Measurements from ENCODE around the gene RNF2. TPM values are rescaled to one million over a fixed set of nuclear protein-coding genes. Genes with fewer than 3 reads are reported as not detected.

Gene RNF2
- total and polyA plus RNA-seq, 4 donors, result 2.9 to 17.3 (median 4.9) TPM

DNA sequence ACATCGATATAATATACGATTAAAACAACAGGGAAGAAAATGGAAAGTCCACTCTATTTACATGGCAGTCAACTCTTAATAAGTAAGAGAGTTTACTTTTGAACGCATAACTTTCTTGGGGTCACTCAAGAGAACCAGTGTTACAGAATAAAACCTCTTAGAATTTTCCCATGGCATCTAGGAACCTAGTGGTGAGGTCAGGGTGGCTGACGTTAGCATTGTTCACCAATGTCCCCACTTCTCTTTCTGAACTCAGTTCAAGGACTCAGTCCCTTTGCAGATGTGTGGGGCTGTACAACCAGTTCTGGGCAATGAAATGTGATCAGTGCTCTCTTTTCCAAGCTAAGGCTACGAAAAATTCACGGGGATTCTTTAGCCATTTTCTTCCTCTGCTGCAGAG lies 2.6 kb upstream of the RNF2 start:
- H3K9ac ChIP-seq (ENCODE audit: low read depth in 1 of 2, low read length in 2 of 2), result no peak overlapping the region
- no peaks in the 10 kb centered on the region for H3K36me3 ChIP-seq (ENCODE audit: control insufficient read depth in 4 of 4, insufficient read depth in 3 of 4, low read depth in 1 of 4, low read length in 3 of 4)
- no peak for TF ChIP-seq YY1 (IDR thresholded peaks at IDR 0.05)
- no peak for TF ChIP-seq ZBTB33 (IDR thresholded peaks at IDR 0.05)
- TF ChIP-seq SP1 (IDR thresholded peaks at IDR 0.05), result no peak
- TF ChIP-seq JUND (IDR thresholded peaks at IDR 0.05), result no peak
- TF ChIP-seq HNF4A (conservative IDR thresholded peaks at IDR 0.05), result no peak
- TF ChIP-seq GABPA (IDR thresholded peaks at IDR 0.05 in 1 of 2, conservative IDR thresholded peaks at IDR 0.05 in 1 of 2), result no peak
- no peak for TF ChIP-seq FOXA1 (IDR thresholded peaks at IDR 0.05)
- TF ChIP-seq, protein P1, sequence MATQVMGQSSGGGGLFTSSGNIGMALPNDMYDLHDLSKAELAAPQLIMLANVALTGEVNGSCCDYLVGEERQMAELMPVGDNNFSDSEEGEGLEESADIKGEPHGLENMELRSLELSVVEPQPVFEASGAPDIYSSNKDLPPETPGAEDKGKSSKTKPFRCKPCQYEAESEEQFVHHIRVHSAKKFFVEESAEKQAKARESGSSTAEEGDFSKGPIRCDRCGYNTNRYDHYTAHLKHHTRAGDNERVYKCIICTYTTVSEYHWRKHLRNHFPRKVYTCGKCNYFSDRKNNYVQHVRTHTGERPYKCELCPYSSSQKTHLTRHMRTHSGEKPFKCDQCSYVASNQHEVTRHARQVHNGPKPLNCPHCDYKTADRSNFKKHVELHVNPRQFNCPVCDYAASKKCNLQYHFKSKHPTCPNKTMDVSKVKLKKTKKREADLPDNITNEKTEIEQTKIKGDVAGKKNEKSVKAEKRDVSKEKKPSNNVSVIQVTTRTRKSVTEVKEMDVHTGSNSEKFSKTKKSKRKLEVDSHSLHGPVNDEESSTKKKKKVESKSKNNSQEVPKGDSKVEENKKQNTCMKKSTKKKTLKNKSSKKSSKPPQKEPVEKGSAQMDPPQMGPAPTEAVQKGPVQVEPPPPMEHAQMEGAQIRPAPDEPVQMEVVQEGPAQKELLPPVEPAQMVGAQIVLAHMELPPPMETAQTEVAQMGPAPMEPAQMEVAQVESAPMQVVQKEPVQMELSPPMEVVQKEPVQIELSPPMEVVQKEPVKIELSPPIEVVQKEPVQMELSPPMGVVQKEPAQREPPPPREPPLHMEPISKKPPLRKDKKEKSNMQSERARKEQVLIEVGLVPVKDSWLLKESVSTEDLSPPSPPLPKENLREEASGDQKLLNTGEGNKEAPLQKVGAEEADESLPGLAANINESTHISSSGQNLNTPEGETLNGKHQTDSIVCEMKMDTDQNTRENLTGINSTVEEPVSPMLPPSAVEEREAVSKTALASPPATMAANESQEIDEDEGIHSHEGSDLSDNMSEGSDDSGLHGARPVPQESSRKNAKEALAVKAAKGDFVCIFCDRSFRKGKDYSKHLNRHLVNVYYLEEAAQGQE (IDR thresholded peaks at IDR 0.05), result no peak
- no peak for TF ChIP-seq HNF4G (IDR thresholded peaks at IDR 0.05)
- TF ChIP-seq RXRA (IDR thresholded peaks at IDR 0.05), result no peak
- no peaks in the 10 kb centered on the region for H3K9me3 ChIP-seq (ENCODE audit: control insufficient read depth in 4 of 4, low read length in 3 of 4)
- no peak overlapping the region for H3K27ac ChIP-seq (ENCODE audit: low read depth in 1 of 2, low read length in 2 of 2)
- DNase-seq (ENCODE audit: low spot score), result no peak
- 85% methylated on average over 6 of the region's 6 CpGs for WGBS
- H3K4me3 ChIP-seq (ENCODE audit: low read depth in 1 of 3, low read length in 3 of 3), result no peak overlapping the region
- peaks cover 3 to 15% (median 6%) of the 10 kb centered on the region in 4 donors for H3K4me1 ChIP-seq (ENCODE audit: control insufficient read depth in 4 of 4, insufficient read depth in 4 of 4, low read length in 3 of 4)
- no peaks in the 10 kb centered on the region for H3K27me3 ChIP-seq (ENCODE audit: control insufficient read depth in 4 of 4, insufficient read depth in 4 of 4, low read length in 3 of 4)

GRCh38 chr1:185044387-185044786 lies 971 bp upstream of the RNF2 start:
- no peak for DNase-seq (ENCODE audit: low spot score)
- H3K4me1 ChIP-seq (ENCODE audit: control insufficient read depth in 4 of 4, insufficient read depth in 4 of 4, low read length in 3 of 4), result peaks cover 5 to 15% (median 6%) of the 10 kb centered on the region in 4 donors
- H3K36me3 ChIP-seq (ENCODE audit: control insufficient read depth in 4 of 4, insufficient read depth in 3 of 4, low read depth in 1 of 4, low read length in 3 of 4), result no peaks in the 10 kb centered on the region
- H3K9me3 ChIP-seq (ENCODE audit: control insufficient read depth in 4 of 4, low read length in 3 of 4), result no peaks in the 10 kb centered on the region
- H3K4me3 ChIP-seq (ENCODE audit: low read depth in 1 of 3, low read length in 3 of 3), result peak overlapping the region in 1 of 3 donors; percentile 100
- no peaks in the 10 kb centered on the region for H3K27me3 ChIP-seq (ENCODE audit: control insufficient read depth in 4 of 4, insufficient read depth in 4 of 4, low read length in 3 of 4)
- TF ChIP-seq RAD21 (IDR thresholded peaks at IDR 0.05), result no peak
- H3K9ac ChIP-seq (ENCODE audit: low read depth in 1 of 2, low read length in 2 of 2), result no peak overlapping the region
- H3K27ac ChIP-seq (ENCODE audit: low read depth in 1 of 2, low read length in 2 of 2), result no peak overlapping the region
- WGBS, result 85% methylated on average over 8 of the region's 8 CpGs

DNA sequence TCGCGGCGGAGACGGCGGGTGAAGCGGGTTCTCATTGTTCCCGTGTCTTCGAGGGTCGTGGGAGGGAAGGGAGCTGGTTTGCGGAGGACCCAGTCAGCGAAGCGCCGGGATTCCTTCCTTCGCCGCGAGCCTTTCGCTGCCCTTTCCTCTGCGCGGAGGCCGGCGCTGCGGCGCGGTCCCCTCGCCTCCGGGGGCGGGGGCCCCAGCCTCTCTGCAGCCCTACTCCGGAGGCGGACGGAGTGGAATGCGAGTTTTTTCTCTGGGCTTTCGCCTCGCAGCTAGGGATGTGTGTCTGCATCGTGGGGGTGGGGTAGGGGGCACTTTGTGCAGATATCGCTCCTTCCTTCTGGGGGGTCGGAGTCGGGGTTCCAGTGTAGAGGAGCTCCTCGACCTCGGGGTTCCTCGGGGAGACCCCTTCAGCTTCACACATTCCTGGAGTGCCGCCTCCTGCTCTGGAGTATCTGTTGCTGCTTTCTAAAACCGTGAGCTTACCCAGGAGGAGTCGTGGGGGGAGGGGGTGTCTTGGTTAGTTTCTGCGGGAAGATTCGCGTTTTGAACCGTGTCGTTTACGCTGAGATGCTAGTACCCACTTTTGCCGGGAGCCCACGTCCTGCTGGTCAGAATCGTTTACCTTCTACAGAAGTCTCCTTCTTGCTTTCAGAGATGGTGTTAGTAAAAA lies 595 bp downstream of the RNF2 start:
- DNase-seq (ENCODE audit: low spot score), result peak; percentile 46
- H3K4me3 ChIP-seq (ENCODE audit: low read depth in 1 of 3, low read length in 3 of 3), result peak overlapping the region; percentile 92 to 100 (median 94)
- peak overlapping the region; percentile 72 to 82 for H3K27ac ChIP-seq (ENCODE audit: low read depth in 1 of 2, low read length in 2 of 2)
- peaks cover 5 to 17% (median 6%) of the 10 kb centered on the region in 4 donors for H3K4me1 ChIP-seq (ENCODE audit: control insufficient read depth in 4 of 4, insufficient read depth in 4 of 4, low read length in 3 of 4)
- TF ChIP-seq SP1 (IDR thresholded peaks at IDR 0.05) (no peak), HNF4A (conservative IDR thresholded peaks at IDR 0.05) (no peak), EGR1 (IDR thresholded peaks at IDR 0.05; ENCODE audit: low read depth in 2 of 2) (no peak), TAF1 (conservative IDR thresholded peaks at IDR 0.05) (no peak), JUND (IDR thresholded peaks at IDR 0.05) (no peak), GABPA (IDR thresholded peaks at IDR 0.05 in 1 of 2, conservative IDR thresholded peaks at IDR 0.05 in 1 of 2) (no peak), FOXA2 (IDR thresholded peaks at IDR 0.05) (no peak), FOXA1 (IDR thresholded peaks at IDR 0.05) (no peak), RAD21 (IDR thresholded peaks at IDR 0.05) (no peak), ZBTB33 (IDR thresholded peaks at IDR 0.05) (no peak), CTCF (IDR thresholded peaks at IDR 0.05; ENCODE audit: low read depth, low read length, missing input control) (no peak)
- TF ChIP-seq, protein P2, sequence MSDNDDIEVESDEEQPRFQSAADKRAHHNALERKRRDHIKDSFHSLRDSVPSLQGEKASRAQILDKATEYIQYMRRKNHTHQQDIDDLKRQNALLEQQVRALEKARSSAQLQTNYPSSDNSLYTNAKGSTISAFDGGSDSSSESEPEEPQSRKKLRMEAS (IDR thresholded peaks at IDR 0.05), result no peak
- WGBS, result under 1% methylated on average over 52 of the region's 52 CpGs
- H3K9ac ChIP-seq (ENCODE audit: low read depth in 1 of 2, low read length in 2 of 2), result peak overlapping the region; percentile 4 to 85
- no peaks in the 10 kb centered on the region for H3K36me3 ChIP-seq (ENCODE audit: control insufficient read depth in 4 of 4, insufficient read depth in 3 of 4, low read depth in 1 of 4, low read length in 3 of 4)
- no peaks in the 10 kb centered on the region for H3K9me3 ChIP-seq (ENCODE audit: control insufficient read depth in 4 of 4, low read length in 3 of 4)
- H3K27me3 ChIP-seq (ENCODE audit: control insufficient read depth in 4 of 4, insufficient read depth in 4 of 4, low read length in 3 of 4), result no peaks in the 10 kb centered on the region

All from liver (tissue), 9 donors.